ENCODE measurements around the gene ZNF710.

- TF ChIP-seq EP300 (IDR thresholded peaks at IDR 0.05): no peak
- TF ChIP-seq CTCF (IDR thresholded peaks at IDR 0.05): no peak
These were observed 25.5 kb upstream of the ZNF710 start for GRCh38 chr15:89975482-89976245.
